Activated CD8-positive, alpha-beta T cell treated with anti-CD3 and anti-CD28 coated beads for 36 hours (primary cell): ENCODE measurements around the gene MRPS9. TPM values are rescaled to one million over a fixed set of nuclear protein-coding genes. Genes with fewer than 3 reads are reported as not detected.

Experiments
- ATAC-seq: fragments of 200-7000 bp; cut with Tn5 transposase; one replicate; pipeline ENCODE4 v1.10.0; 2021; ENCODE audit warnings: mild to moderate bottlenecking, moderate library complexity
- CTCF ChIA-PET: fragments of 350-600 bp; sonication (Branson Sonifier 250); formaldehyde crosslinking; loops from one replicate; lab custom pipeline; 2021; ENCODE audit warnings: antibody characterized with exemption; lab: Charles Lee
- POLR2A ChIA-PET: fragments of 350-600 bp; sonication (Branson Sonifier 250); formaldehyde crosslinking; loops from one replicate; lab custom pipeline; 2021; ENCODE audit warnings: antibody characterized with exemption; lab: Charles Lee
- DNase-seq: peaks from one replicate; pipeline ENCODE4 v3.0.0-alpha.2; 2020
- H3K27ac Mint-ChIP-seq: one replicate; pipeline ENCODE4 v1.8.0; 2021; ENCODE audit warnings: mild to moderate bottlenecking, mixed read lengths
- H3K27me3 Mint-ChIP-seq: one replicate; pipeline ENCODE4 v1.8.0; 2021; ENCODE audit warnings: mixed read lengths
- H3K36me3 Mint-ChIP-seq: one replicate; pipeline ENCODE4 v1.8.0; 2021; ENCODE audit warnings: low read depth, mixed read lengths
- H3K4me1 Mint-ChIP-seq: one replicate; pipeline ENCODE4 v1.8.0; 2021; ENCODE audit warnings: low read depth, mixed read lengths
- H3K4me3 Mint-ChIP-seq: one replicate; pipeline ENCODE4 v1.8.0; 2021; ENCODE audit warnings: mild to moderate bottlenecking, moderate library complexity, mixed read lengths
- H3K9me3 Mint-ChIP-seq: one replicate; pipeline ENCODE4 v1.8.0; 2021; ENCODE audit warnings: mixed read lengths
- CTCF ChIP-seq: fragments of 200-600 bp; IDR thresholded peaks from one replicate; pipeline ENCODE4 v1.8.0; 2022; ENCODE audit warnings: antibody characterized with exemption, mild to moderate bottlenecking
- intact Hi-C: fragments of 100-400 bp; cut with micrococcal nuclease; formaldehyde crosslinking; loops from one replicate; pipeline ENCODE4 v1.10.0; 2022
- total RNA-seq, 2 experiments: library from RNA; stranded (reverse); gene quantifications; one replicate each; pipeline ENCODE4 v1.2.3, GENCODE V29; 2021

Gene MRPS9
- total RNA-seq, 2 experiments from 2014 or later = 45.1 to 46.9 TPM

- no peaks in the 10 kb centered on the region for H3K9me3 Mint-ChIP-seq
- no peaks in the 10 kb centered on the region for H3K27me3 Mint-ChIP-seq
- ChIA-PET POLR2A (interaction anchor here (0.6 kb wide), 1 partner anchor 123 kb away, joined by 3 read pairs; no protein-coding TSS in a partner anchor), CTCF (interaction anchor here (0.6 to 11.9 kb wide), 28 partner anchors 8 to 222 kb away, joined by 3 to 277 read pairs (median 4); partner anchors contain the start of gene GPR45)
- H3K27ac Mint-ChIP-seq = no peak overlapping the region
- H3K4me1 Mint-ChIP-seq = no peaks in the 10 kb centered on the region
- no peak for DNase-seq
- no peak overlapping the region for H3K4me3 Mint-ChIP-seq
- intact Hi-C loops = loop anchor here (1.0 to 10.0 kb wide), 2 partner anchors 61 to 122 kb away; no protein-coding TSS in a partner anchor
- no peak for TF ChIP-seq CTCF
- ATAC-seq = no peak
- peaks cover 2% of the 10 kb centered on the region for H3K36me3 Mint-ChIP-seq
Measured at GRCh38 chr2:105113616-105114291, 75.9 kb downstream of the MRPS9 start.

- Mint-ChIP-seq H3K27ac (no peak overlapping the region), H3K9me3 (no peaks in the 10 kb centered on the region), H3K27me3 (no peaks in the 10 kb centered on the region), H3K4me1 (no peaks in the 10 kb centered on the region), H3K4me3 (no peak overlapping the region), H3K36me3 (peaks cover 4% of the 10 kb centered on the region)
- DNase-seq = no peak
- POLR2A ChIA-PET = interaction anchor here (0.6 to 1.1 kb wide), 2 partner anchors 9 to 123 kb away, joined by 3 read pairs; no protein-coding TSS in a partner anchor
- peak; percentile 85 for TF ChIP-seq CTCF
- ATAC-seq = no peak
- CTCF ChIA-PET = interaction anchor here (0.6 to 11.9 kb wide), 38 partner anchors 9 to 221 kb away, joined by 3 to 277 read pairs (median 4); partner anchors contain the start of gene GPR45
- intact Hi-C loops = loop anchor here (1.0 to 10.0 kb wide), 2 partner anchors 60 to 121 kb away; no protein-coding TSS in a partner anchor
Measured at GRCh38 chr2:105114551-105114950, 76.7 kb downstream of the MRPS9 start.

- ATAC-seq (no peak), DNase-seq (no peak)
- Mint-ChIP-seq H3K4me3 (no peak overlapping the region), H3K9me3 (no peaks in the 10 kb centered on the region), H3K4me1 (no peaks in the 10 kb centered on the region), H3K36me3 (peaks cover 4% of the 10 kb centered on the region), H3K27me3 (peaks cover 2% of the 10 kb centered on the region), H3K27ac (no peak overlapping the region)
- ChIA-PET CTCF (interaction anchor here (1.4 to 11.9 kb wide), 6 partner anchors 10 to 121 kb away, joined by 4 to 277 read pairs (median 10); partner anchors contain the start of genes GPR45 and MRPS9), POLR2A (interaction anchor here (0.9 kb wide), 1 partner anchor 26 kb away, joined by 3 read pairs; no protein-coding TSS in a partner anchor)
- intact Hi-C loops = loop anchor here (1.0 to 10.0 kb wide), 2 partner anchors 58 to 122 kb away; no protein-coding TSS in a partner anchor
- no peak for TF ChIP-seq CTCF
Measured at GRCh38 chr2:105116348-105116747, 78.5 kb downstream of the MRPS9 start.

- Mint-ChIP-seq H3K4me3 (no peak overlapping the region), H3K27me3 (peaks cover 5% of the 10 kb centered on the region), H3K4me1 (no peaks in the 10 kb centered on the region), H3K27ac (no peak overlapping the region), H3K9me3 (no peaks in the 10 kb centered on the region), H3K36me3 (peaks cover 4% of the 10 kb centered on the region)
- DNase-seq = no peak
- CTCF ChIA-PET = interaction anchor here (1.0 to 11.9 kb wide), 3 partner anchors 9 to 120 kb away, joined by 3 to 277 read pairs (median 11); partner anchors contain the start of gene GPR45
- no peak for ATAC-seq
- POLR2A ChIA-PET = interaction anchor here (0.9 kb wide), 1 partner anchor 25 kb away, joined by 3 read pairs; no protein-coding TSS in a partner anchor
- intact Hi-C loops = loop anchor here (10.0 kb wide), 1 partner anchor 57 kb away; no protein-coding TSS in a partner anchor
- TF ChIP-seq CTCF = no peak
Measured at GRCh38 chr2:105117565-105117964, 79.7 kb downstream of the MRPS9 start.
